Astrocyte (in vitro differentiated cells and primary cell): ENCODE results near the gene FAM221B. TPM values are rescaled to one million over a fixed set of nuclear protein-coding genes. Genes with fewer than 3 reads are reported as not detected.

Experiments used
- DNase-seq: peaks from one replicate; pipeline ENCODE4 v3.0.0-alpha.2; 2010; ENCODE audit warnings: low read depth
- FAIRE-seq: peaks from 2 replicates; lab custom pipeline; 2011; peaks lifted over from hg19 to GRCh38; lab: Jason Lieb, UNC
- H2AFZ ChIP-seq: 2 replicates; pipeline ENCODE4 v1.6.0; 2012; ENCODE audit warnings: low read depth, low read length, inconsistent platforms
- H3K27ac ChIP-seq: 2 replicates; pipeline ENCODE4 v1.5.1; 2011; ENCODE audit warnings: low read depth, low read length, inconsistent platforms
- H3K27me3 ChIP-seq: 2 replicates; pipeline ENCODE4 v1.6.0; 2011; ENCODE audit warnings: low read length, inconsistent platforms; ENCODE audit not compliant: insufficient read depth
- H3K36me3 ChIP-seq: 2 replicates; pipeline ENCODE4 v1.5.1; 2011; ENCODE audit warnings: low read length, inconsistent platforms; ENCODE audit not compliant: insufficient read depth
- H3K4me1 ChIP-seq: 2 replicates; pipeline ENCODE4 v1.5.1; 2011; ENCODE audit warnings: low read length, inconsistent platforms; ENCODE audit not compliant: insufficient read depth
- H3K4me2 ChIP-seq: 2 replicates; pipeline ENCODE4 v1.6.0; 2012; ENCODE audit warnings: low read length, inconsistent platforms
- H3K4me3 ChIP-seq: 2 replicates; pipeline ENCODE4 v1.5.1; 2011; ENCODE audit warnings: low read depth, mild to moderate bottlenecking, low read length, inconsistent platforms; ENCODE audit not compliant: insufficient read depth
- H3K79me2 ChIP-seq: 2 replicates; pipeline ENCODE4 v1.6.0; 2012; ENCODE audit warnings: mild to moderate bottlenecking, low read length, inconsistent platforms; ENCODE audit not compliant: insufficient read depth
- H3K9ac ChIP-seq: 2 replicates; pipeline ENCODE4 v1.6.0; 2012; ENCODE audit warnings: mild to moderate bottlenecking, low read length, inconsistent platforms
- H3K9me3 ChIP-seq: 2 replicates; pipeline ENCODE4 v1.5.1; 2012; ENCODE audit warnings: low read depth, mild to moderate bottlenecking, low read length, inconsistent platforms; ENCODE audit not compliant: insufficient read depth
- H4K20me1 ChIP-seq: 2 replicates; pipeline ENCODE4 v1.6.0; 2012; ENCODE audit warnings: low read length, inconsistent platforms; ENCODE audit not compliant: insufficient read depth
- H3K27ac Mint-ChIP-seq: one replicate; pipeline ENCODE4 v1.8.0; 2021; ENCODE audit warnings: mild to moderate bottlenecking, mixed read lengths; ENCODE audit not compliant: unreplicated experiment
- H3K27me3 Mint-ChIP-seq: one replicate; pipeline ENCODE4 v1.8.0; 2021; ENCODE audit warnings: low read depth, mixed read lengths; ENCODE audit not compliant: unreplicated experiment
- H3K36me3 Mint-ChIP-seq: one replicate; pipeline ENCODE4 v1.8.0; 2021; ENCODE audit warnings: low read depth, mixed read lengths; ENCODE audit not compliant: unreplicated experiment
- H3K4me1 Mint-ChIP-seq: one replicate; pipeline ENCODE4 v1.8.0; 2021; ENCODE audit warnings: low read depth, mixed read lengths; ENCODE audit not compliant: unreplicated experiment
- H3K4me3 Mint-ChIP-seq: one replicate; pipeline ENCODE4 v1.8.0; 2021; ENCODE audit warnings: mild to moderate bottlenecking, moderate library complexity, mixed read lengths; ENCODE audit not compliant: unreplicated experiment
- H3K9me3 Mint-ChIP-seq: one replicate; pipeline ENCODE4 v1.8.0; 2021; ENCODE audit warnings: mild to moderate bottlenecking, mixed read lengths; ENCODE audit not compliant: unreplicated experiment
- EZH2 ChIP-seq: IDR thresholded peaks from 2 replicates; pipeline ENCODE4 v1.6.1; 2012; ENCODE audit warnings: mild to moderate bottlenecking, low read length, inconsistent platforms; ENCODE audit not compliant: insufficient read depth
- total RNA-seq: library from RNA; stranded (reverse); gene quantifications from 2 replicates; pipeline ENCODE4 v1.2.1, GENCODE V29; 2021
- TF ChIP-seq, protein P1 (sequence below): IDR thresholded peaks from 2 replicates; pipeline ENCODE4 v1.5.1; 2011; ENCODE audit warnings: low read depth, mild to moderate bottlenecking, inconsistent platforms, low read length, moderate library complexity; ENCODE audit not compliant: insufficient read depth

The FAM221B gene
- total RNA-seq, 1 donor from 2014 or later = not detected

DNA sequence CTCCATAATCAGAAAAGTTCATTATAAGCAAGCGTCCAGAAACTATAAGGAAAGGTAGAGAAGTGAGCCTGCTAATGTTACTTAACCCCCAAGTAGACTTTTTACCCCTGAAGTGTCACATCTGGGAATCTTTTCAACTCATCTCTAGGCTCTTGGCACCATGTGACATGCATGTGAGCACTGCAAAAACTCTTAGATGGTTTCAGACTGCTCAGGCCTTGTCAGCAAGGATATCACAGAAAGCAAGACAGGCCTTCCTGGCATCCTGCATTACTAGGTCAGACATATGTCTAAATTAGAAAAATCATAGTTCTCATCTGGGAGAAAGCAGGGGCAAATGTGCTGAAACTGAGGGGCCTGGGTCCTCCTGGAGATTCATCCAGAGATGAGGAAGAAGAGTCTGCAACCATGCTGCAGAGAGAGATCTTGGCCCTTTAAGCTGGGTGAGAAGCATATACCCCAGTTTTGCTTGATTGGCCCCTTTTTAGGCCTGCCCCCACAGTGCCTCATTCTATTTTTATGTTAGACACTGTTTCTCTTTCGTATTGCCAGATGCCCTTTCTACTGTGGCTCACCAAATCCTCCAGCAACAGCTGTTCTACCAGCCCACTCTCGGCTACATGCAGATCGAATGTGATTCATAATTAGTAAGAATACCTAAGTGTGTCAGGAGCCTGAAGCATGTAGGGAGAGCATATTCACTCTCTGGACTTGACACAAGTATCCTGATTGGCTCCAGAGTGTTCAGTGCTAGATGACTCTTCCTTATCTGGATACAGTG lies 19.4 kb upstream of the FAM221B start:
- Histone ChIP-seq H4K20me1 (no peaks in the 10 kb centered on the region), H3K9ac (no peak overlapping the region), H3K36me3 (no peaks in the 10 kb centered on the region), H3K4me3 (no peak overlapping the region), H3K4me1 (peaks cover 28% of the 10 kb centered on the region), H3K79me2 (no peaks in the 10 kb centered on the region), H2AFZ (no peak overlapping the region), H3K27me3 (no peaks in the 10 kb centered on the region), H3K27ac (peak overlapping the region; percentile 36), H3K9me3 (no peaks in the 10 kb centered on the region), H3K4me2 (peak overlapping the region; percentile 48)
- DNase-seq (peak; percentile 95), FAIRE-seq (peak; percentile 5)
- Mint-ChIP-seq H3K9me3 (peaks cover 4% of the 10 kb centered on the region), H3K4me1 (peaks cover 22% of the 10 kb centered on the region), H3K36me3 (peaks cover 12% of the 10 kb centered on the region), H3K27me3 (peaks cover 37% of the 10 kb centered on the region), H3K27ac (no peak overlapping the region), H3K4me3 (no peak overlapping the region)
- TF ChIP-seq EZH2 = no peak
- TF ChIP-seq, protein P1, sequence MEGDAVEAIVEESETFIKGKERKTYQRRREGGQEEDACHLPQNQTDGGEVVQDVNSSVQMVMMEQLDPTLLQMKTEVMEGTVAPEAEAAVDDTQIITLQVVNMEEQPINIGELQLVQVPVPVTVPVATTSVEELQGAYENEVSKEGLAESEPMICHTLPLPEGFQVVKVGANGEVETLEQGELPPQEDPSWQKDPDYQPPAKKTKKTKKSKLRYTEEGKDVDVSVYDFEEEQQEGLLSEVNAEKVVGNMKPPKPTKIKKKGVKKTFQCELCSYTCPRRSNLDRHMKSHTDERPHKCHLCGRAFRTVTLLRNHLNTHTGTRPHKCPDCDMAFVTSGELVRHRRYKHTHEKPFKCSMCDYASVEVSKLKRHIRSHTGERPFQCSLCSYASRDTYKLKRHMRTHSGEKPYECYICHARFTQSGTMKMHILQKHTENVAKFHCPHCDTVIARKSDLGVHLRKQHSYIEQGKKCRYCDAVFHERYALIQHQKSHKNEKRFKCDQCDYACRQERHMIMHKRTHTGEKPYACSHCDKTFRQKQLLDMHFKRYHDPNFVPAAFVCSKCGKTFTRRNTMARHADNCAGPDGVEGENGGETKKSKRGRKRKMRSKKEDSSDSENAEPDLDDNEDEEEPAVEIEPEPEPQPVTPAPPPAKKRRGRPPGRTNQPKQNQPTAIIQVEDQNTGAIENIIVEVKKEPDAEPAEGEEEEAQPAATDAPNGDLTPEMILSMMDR = no peak

- H3K9me3 ChIP-seq = no peaks in the 10 kb centered on the region
- no peaks in the 10 kb centered on the region for H3K36me3 ChIP-seq
- no peaks in the 10 kb centered on the region for H4K20me1 ChIP-seq
- Mint-ChIP-seq H3K4me1 (peaks cover 22% of the 10 kb centered on the region), H3K36me3 (peaks cover 14% of the 10 kb centered on the region), H3K27me3 (peaks cover 29% of the 10 kb centered on the region), H3K9me3 (peaks cover 4% of the 10 kb centered on the region), H3K27ac (no peak overlapping the region), H3K4me3 (no peak overlapping the region)
- FAIRE-seq (no peak), DNase-seq (no peak)
- no peak overlapping the region for H3K4me3 ChIP-seq
- no peak overlapping the region for H3K9ac ChIP-seq
- H3K27ac ChIP-seq = no peak overlapping the region
- no peak overlapping the region for H2AFZ ChIP-seq
- no peaks in the 10 kb centered on the region for H3K27me3 ChIP-seq
- H3K79me2 ChIP-seq = no peaks in the 10 kb centered on the region
- TF ChIP-seq, protein P1 = no peak
- no peak for TF ChIP-seq EZH2
- no peak overlapping the region for H3K4me2 ChIP-seq
- peaks cover 28% of the 10 kb centered on the region for H3K4me1 ChIP-seq
Measured at GRCh38 chr9:35845824-35846771, 17.6 kb upstream of the FAM221B start.
